ENCODE measurements around the gene UTF1. TPM values are rescaled to one million over a fixed set of nuclear protein-coding genes. Genes with fewer than 3 reads are reported as not detected.
"Not testable (repeated sequence)": the region's sequence is repeated elsewhere in the genome, so short reads cannot be mapped to it uniquely, and the experiment has no call there.

The UTF1 gene
- total RNA-seq, 4 donors from 2014 or later: not detected

DNA sequence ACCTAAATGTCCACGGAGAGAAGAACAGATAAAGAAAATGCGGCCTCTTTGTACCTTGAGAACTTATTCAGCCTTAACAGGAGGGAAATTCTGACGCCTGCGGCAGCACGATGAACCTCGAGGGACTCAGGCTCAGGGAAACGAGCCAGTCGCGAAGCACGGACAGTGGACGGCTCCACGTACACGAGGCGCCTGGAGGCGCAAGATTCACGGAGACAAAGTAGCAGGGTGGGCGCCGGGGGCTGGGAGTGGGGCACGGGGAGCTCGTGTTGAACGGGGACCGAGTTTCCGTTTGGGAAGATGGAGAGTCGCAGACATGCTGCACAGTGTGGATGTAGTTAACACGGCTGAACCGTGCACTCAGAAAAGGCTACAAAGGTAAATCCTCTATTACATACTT, 13.2 kb upstream of the UTF1 start:
- Histone ChIP-seq H3K27me3 (no peaks in the 10 kb centered on the region), H3K4me3 (replicated peaks in 1 of 3) (no peak overlapping the region), H3K9me3 (no peaks in the 10 kb centered on the region), H3K27ac (no peak overlapping the region), H3K4me1 (no peaks in the 10 kb centered on the region), H3K36me3 (no peaks in the 10 kb centered on the region)
- DNase-seq: no peak
- intact Hi-C loops (cut with DNase I): no loop called here
- WGBS, 2 donors: 81 to 83% methylated on average over 26 of the region's 26 CpGs
- TF ChIP-seq, protein P1, sequence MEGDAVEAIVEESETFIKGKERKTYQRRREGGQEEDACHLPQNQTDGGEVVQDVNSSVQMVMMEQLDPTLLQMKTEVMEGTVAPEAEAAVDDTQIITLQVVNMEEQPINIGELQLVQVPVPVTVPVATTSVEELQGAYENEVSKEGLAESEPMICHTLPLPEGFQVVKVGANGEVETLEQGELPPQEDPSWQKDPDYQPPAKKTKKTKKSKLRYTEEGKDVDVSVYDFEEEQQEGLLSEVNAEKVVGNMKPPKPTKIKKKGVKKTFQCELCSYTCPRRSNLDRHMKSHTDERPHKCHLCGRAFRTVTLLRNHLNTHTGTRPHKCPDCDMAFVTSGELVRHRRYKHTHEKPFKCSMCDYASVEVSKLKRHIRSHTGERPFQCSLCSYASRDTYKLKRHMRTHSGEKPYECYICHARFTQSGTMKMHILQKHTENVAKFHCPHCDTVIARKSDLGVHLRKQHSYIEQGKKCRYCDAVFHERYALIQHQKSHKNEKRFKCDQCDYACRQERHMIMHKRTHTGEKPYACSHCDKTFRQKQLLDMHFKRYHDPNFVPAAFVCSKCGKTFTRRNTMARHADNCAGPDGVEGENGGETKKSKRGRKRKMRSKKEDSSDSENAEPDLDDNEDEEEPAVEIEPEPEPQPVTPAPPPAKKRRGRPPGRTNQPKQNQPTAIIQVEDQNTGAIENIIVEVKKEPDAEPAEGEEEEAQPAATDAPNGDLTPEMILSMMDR (IDR thresholded peaks at IDR 0.05): no peak
- TF ChIP-seq POLR2A (IDR thresholded peaks at IDR 0.05): no peak

DNA sequence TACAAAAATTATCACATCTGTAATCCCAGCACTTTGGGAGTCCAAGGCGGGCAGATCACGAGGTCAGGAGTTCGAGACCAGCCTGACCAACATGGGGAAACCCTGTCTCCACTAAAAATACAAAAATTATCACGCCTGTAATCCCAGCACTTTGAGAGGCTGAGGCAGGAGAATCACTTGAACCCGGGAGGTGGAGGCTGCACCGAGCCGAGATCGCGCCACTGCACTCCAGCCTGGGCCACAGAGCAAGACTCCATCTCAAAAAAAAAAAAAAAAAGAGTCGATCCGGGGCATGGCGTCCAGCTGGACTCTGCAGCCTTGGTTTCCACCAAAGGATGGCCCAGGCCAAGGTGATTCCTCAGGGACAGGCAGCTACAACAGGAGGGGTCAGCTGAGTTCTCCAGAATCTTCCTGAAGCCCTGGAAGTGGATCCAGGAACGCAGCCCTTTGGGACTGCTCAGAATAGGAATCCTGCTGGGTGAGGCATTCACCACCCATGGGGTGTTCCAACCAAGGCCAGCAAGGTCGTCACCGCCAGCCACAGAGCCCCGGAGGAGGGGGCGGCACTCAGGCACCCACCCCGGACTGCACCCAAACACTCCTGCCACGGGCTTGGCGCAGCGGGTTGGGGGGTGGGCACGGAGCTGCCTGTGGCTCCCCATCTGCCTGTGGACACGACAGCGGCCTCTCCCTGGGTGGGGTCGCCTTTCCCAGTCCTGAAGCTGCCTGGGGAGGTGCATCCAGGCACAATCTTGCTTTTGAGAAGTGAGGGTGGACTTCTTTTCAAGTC, 12.0 kb upstream of the UTF1 start:
- no peak for DNase-seq
- WGBS, 2 donors: 93 to 94% methylated on average over 16 to 25 of the region's 25 CpGs

DNA sequence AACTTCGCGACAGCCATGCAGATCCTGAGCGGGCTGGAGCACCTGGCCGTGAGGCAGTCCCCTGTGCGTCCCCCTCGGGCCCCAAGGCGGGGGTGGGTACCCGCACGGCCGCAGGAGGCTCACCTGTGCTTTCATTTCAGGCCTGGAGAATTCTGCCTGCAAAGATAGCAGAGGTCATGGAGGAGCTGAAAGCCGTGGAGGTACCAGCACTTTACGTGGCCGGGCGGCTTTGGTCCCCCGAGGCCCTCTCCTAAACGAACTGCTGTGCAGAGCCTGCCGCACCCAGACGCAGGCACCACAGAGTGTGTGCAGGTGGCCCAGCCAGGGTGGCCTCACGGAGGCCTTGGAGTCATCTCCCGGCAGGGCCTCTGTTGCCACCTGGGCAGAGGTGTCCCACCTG, 11.1 kb upstream of the UTF1 start:
- Histone ChIP-seq H3K4me3 (replicated peaks in 1 of 3) (no peak overlapping the region), H3K27ac (no peak overlapping the region), H3K36me3 (no peaks in the 10 kb centered on the region), H3K27me3 (no peaks in the 10 kb centered on the region), H3K4me1 (no peaks in the 10 kb centered on the region), H3K9me3 (no peaks in the 10 kb centered on the region)
- intact Hi-C loops (cut with DNase I): no loop called here
- 64 to 65% methylated on average over 10 to 17 of the region's 20 CpGs for WGBS, 2 donors
- DNase-seq: no peak
- no peak for TF ChIP-seq POLR2A (IDR thresholded peaks at IDR 0.05)
- TF ChIP-seq, protein P1 (IDR thresholded peaks at IDR 0.05): no peak

More for the DNA sequence above, 12.0 kb upstream of the UTF1 start:
- Histone ChIP-seq H3K27ac (no peak overlapping the region), H3K4me1 (no peaks in the 10 kb centered on the region), H3K9me3 (no peaks in the 10 kb centered on the region), H3K27me3 (no peaks in the 10 kb centered on the region), H3K36me3 (no peaks in the 10 kb centered on the region), H3K4me3 (replicated peaks in 1 of 3) (no peak overlapping the region)
- no peak for TF ChIP-seq POLR2A (IDR thresholded peaks at IDR 0.05)
- TF ChIP-seq, protein P1 (IDR thresholded peaks at IDR 0.05): no peak
- intact Hi-C loops (cut with DNase I): no loop called here

DNA sequence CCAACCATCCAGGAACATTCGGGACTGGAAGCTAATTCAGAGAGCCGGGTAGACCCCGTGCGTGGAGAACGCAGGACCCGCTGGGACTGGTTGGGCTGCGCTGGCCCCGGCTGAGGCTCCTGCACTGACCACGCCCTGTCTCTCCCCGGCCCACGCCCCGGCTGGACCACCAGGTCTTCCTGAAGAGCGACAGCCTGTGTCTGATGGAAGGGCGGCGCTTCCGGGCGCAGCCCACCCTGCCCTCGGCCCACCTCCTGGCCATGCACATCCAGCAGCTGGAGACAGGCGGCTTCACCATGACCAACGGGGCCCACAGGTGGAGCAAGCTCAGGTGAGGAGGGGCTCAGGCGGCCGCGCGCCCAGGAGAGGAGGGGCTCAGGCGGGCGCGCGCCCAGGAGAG, 10.2 kb upstream of the UTF1 start:
- intact Hi-C loops (cut with DNase I): no loop called here
- Histone ChIP-seq H3K36me3 (no peaks in the 10 kb centered on the region), H3K4me3 (replicated peaks in 1 of 3) (no peak overlapping the region), H3K4me1 (no peaks in the 10 kb centered on the region), H3K27ac (no peak overlapping the region), H3K27me3 (no peaks in the 10 kb centered on the region), H3K9me3 (no peaks in the 10 kb centered on the region)
- no peak for TF ChIP-seq POLR2A (IDR thresholded peaks at IDR 0.05)
- TF ChIP-seq, protein P1 (IDR thresholded peaks at IDR 0.05): no peak
- WGBS, 2 donors: 16% methylated on average over 7 of the region's 28 CpGs; no CpG with 5 or more reads in 1 of the 2 donors
- no peak for DNase-seq

DNA sequence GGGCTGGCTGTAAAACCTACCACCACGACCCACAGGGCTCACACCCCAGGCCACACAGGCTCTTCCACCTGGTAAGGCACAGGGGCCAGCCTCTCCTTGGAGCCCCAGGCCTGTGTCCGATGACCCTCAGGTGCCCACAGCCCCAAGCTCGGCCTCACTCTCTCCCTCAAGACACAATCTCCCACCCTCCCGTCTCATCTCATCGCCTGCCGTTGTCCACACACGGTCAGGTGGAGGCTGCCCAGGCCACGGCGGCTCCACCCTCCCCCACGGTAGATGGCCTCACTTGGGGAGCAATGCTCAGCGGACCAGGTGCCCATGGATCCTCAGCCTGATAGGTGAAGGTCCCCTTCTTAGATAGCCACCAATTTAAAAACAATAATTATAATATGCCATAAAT, 8.7 kb upstream of the UTF1 start:
- intact Hi-C loops (cut with DNase I): no loop called here
- H3K4me1 ChIP-seq: peaks cover 4 to 8% of the 10 kb centered on the region in 2 donors
- no peaks in the 10 kb centered on the region for H3K27me3 ChIP-seq
- no peak overlapping the region for H3K27ac ChIP-seq
- no peaks in the 10 kb centered on the region for H3K9me3 ChIP-seq
- 85 to 92% methylated on average over 11 of the region's 11 CpGs for WGBS, 2 donors
- TF ChIP-seq POLR2A (IDR thresholded peaks at IDR 0.05): no peak
- TF ChIP-seq, protein P1 (IDR thresholded peaks at IDR 0.05): no peak
- no peaks in the 10 kb centered on the region for H3K36me3 ChIP-seq
- H3K4me3 ChIP-seq (replicated peaks in 1 of 3): no peak overlapping the region
- no peak for DNase-seq

DNA sequence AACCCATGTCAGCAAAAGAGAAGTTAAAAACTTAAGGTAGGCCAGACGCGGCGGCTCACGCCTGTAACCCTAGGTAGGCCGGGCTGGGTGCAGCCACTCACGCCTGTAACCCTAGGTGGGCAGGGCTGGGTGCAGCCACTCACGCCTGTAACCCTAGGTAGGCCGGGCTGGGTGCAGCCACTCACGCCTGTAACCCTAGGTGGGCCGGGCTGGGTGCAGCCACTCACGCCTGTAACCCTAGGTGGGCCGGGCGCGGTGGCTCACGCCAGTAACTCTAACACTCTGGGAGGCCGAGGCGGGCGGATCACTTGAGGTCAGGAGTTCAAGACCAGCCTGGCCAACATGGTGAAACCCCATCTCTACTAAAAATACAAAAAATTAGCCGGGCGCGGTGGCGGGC, 8.3 kb upstream of the UTF1 start:
- H3K4me1 ChIP-seq; H3K36me3 ChIP-seq; DNase-seq; H3K9me3 ChIP-seq; H3K27me3 ChIP-seq; intact Hi-C loops (cut with DNase I); H3K27ac ChIP-seq; H3K4me3 ChIP-seq (replicated peaks in 1 of 3): not testable (repeated sequence)
- WGBS, 2 donors: 86% methylated on average over 9 to 16 of the region's 22 CpGs
